ENCODE measurements around the gene SACS.
"Not testable (repeated sequence)": the region's sequence is repeated elsewhere in the genome, so short reads cannot be mapped to it uniquely, and the experiment has no call there.

The SACS gene

DNA sequence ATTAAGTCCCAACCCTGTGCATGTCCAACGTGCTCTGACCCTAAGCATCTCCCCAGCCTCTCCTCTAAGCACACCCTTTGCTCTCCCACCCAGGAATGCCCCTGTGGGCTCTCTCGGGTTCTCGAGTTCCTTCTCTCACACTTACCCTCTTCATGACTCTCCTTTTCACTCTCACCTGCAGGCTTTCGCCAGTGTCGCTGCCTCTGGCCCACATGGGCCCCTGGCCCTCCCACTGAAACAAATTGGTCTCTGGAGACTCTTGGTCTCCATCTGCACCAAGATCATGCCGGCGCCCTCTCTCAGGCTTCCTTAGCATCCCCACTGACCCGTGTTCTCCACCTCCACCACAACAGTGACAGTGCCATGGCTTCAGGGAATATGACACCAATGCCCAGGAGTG, 19.6 kb upstream of the SACS start:
- no peak for DNase-seq

DNA sequence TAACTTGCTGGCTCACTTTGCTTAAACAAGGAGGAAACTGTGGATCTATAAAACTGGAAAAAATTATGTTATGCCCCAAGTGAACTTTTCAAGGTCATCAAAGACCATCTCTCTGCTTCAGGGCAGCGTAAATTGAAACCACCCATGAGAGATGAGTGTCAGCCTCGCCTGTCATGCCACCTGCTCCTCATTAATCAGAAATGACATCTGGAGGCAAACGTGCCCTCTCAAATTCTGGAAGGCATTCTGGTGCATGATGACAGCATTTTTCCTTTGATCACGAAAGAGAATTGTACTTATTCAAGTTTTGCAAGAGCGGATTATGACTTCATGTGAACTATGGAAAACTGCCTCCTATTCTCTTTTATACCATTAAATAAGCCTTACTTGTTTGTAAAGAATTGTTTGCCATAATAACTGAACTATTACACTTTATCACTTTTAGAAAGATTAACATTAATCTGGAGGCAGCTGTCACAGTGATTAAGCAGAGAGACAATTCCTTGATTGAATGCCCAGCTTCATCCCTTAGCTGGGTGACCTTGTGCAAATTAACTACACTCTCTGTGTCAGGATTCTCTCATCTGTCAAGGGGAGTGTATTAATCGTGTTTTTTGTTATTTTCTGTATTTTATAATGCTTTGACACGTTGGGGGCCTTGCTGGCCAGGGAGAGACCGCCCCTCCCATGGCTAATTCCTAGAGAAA, 17.0 kb upstream of the SACS start:
- DNase-seq: no peak

DNA sequence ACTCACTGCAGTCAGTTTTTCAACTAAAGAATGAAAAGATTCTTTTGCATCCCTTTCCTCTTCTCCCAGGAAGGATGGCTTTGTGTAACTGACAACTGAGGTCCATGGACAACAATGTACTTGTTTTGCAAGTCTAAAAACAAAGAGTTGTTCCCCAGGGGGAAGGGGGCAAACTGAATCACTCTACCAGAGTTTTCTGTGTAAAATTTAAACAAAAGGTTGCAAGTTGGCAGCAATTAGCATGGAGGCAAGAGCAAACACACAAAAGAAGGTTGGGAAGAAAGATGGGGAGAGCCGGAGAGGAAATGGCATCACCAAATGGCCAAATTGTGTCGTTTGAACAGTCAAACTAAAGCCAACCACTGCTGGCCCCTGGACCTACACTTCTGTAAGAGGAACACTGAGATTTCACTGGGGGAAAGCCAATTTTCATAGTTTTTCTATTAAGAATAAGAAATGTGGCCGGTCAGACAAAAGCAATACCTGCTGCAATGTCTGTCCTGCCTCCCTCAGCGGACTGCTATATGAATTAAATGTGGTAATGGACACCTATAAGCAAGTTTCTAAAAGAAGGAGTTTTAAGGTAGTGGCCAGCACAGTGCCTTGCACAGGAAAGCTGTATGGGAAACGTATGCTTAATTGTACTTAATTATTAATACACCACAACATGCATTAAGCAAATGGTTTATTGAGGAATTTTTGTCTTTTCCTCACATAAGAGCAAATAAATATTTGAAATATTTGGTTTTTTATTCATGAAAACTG, 16.1 kb upstream of the SACS start:
- no peak for DNase-seq

DNA sequence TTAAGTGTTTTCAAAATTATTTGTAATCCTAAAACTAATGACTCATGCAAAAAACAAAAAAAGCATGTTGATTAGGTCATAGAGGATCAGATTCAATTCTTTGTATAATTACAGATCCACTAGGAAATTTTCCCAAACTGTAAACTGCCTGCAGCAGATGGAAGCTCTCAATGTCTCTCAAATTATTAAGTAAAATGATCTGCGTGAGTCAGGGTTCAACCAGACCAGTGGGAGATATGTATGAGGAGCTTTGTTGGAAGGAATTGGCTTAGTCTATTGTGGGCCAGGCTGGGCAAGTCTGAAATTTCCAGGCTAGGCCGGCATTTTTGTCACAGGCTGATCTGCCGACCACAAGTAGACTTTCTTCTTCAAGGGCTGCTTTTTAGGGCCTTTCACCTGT, 14.4 kb upstream of the SACS start:
- DNase-seq: no peak

DNA sequence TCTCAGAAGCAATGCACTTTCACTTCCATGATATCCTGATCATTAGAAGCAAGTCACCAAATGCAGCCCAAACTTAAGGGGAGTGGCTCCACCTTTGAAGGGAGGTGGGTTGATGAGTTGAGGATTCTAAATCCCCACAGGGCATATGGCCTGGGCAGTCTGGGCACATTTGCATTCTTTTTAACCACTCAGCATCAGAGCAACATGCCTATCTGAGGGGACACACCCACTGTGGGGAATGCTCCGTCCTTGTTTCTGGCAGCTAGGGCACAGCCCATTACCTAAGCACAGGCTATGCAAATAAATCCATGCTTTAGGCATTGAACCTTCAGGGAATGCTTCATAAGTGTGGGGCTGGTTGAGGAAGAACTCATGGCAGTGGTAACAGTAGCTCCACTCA, 12.3 kb upstream of the SACS start:
- DNase-seq: no peak

DNA sequence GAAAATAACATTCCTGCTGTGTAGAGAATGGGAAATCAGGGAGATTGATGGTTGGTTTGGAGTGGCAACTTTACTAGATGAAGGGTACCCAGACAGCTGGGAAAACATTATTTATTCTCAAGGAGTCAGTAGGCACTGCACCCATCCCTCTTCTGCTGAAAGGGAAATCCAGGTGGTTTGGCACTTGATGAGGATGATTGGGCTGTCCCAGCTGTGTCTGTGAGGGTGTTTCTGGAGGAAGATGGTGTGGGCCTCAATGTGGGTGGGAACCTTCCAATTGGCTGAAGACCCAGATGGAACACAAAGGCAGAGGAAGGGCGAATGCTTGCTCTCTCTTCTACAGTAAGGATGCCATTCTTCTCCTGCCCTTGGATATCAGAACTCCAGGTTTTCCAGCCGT, 10.4 kb upstream of the SACS start:
- DNase-seq: no peak

DNA sequence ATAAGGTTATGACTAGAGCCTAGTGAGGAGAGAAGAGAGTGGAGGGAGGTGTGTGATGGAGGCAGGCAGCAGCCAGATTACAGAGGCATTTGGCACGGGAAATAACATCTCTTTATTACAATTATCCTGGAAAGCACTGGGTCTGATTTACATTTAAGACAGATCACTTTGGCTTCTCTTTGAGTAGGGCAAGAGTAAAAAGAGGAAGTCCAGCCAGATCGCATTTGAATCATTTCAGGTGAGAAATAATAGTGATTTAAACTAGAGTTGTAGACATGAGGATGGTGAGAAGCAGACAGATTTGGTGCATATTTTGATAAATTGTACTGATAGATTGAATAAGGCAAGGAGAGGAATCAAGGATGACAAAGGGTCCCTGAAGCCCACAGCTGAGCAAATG, 9.6 kb upstream of the SACS start:
- DNase-seq: no peak

DNA sequence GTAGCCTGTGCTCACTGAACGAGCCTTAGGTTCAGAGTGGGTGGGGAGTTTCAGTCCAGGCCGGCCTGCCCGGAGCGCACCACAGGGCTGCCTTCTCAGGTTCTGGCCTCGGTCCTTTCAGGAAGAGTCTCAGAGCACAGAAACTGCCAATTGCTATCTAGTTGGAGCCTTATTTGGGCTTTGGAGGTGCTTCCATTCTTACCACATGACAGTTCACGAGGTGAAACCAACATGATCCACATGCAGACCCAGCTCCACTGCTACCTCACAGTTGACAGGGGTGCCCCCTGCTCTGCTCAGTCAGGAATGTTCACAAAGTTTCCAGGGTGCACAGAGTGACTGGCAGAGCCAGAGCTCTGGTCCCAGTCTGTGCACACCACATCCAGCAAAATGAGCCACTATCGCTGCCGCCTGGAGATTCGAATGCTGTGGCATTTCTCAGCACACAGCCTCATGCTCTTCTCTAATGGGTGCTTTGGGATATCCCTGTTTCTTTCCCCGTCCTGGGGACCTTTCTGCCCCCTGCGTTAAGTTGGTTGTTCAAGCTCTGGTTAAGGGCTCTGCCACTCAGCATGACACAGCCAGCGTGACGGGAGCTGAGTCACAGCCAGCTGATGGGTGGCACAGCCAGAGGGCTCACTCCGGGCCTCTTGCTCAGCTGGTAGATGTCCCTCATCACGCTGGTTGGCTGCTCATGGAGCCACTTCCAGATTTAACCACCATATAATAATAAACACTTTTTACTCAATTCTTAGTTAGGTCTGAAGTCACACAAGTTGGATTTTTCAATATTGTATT, 7.5 kb upstream of the SACS start:
- DNase-seq: no peak

DNA sequence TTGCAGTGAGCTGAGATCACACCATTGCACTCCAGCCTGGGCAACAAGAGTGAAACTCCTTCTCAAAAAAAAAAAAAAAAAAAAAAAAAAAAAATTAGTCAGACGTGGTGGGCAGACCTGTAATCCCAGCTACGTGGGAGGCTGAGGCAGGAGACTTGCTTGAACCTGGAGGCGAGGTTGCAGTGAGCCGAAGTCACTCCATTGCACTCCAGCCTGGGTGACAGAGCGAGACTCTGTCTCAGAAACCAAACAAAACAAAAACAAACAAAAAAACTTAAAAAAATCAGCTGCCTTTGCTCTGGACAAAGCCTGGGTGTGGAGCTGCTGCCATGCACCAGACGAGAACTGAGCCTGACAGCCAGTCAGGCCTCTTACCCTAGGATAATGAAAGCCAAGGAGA, 6.8 kb upstream of the SACS start:
- not testable (repeated sequence) for DNase-seq

DNA sequence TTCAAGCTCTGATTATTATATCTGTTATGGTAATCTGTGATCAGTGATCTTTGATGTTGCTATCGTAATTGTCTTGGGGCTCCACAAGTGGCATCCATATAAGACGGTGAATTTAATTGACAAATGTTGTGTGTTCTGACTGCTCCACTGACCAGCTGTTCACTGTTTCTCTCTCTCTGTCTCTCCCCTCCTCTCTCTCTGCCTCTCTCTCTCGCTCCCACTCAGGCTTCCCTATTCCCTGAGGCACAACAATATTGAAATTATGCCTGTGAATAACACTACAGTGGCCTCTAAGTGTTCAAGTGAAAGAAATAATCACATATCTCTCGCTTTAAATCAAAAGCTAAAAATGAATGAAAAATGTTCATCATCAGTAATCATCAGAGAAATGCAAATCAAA, 4.4 kb upstream of the SACS start:
- DNase-seq: no peak

DNA sequence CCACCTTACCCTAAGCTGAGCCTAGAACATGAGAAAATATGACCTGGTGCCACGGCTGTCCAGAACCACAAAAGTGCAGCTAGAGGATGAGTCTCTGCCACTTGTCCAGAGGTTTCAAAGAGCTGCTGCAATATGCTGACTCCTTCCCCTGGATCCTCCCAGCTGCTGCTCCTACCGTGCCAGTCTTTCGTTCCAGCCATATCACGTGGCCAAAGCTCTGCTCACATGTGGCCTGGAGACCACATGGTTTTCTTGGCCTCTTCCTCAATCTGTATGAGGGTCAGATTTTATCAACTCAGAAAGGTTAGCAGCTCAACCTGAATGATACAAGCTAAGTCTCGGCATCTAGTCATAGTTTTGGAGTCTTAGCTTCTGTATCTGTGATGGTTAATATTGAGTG, 3.2 kb upstream of the SACS start:
- DNase-seq: no peak

DNA sequence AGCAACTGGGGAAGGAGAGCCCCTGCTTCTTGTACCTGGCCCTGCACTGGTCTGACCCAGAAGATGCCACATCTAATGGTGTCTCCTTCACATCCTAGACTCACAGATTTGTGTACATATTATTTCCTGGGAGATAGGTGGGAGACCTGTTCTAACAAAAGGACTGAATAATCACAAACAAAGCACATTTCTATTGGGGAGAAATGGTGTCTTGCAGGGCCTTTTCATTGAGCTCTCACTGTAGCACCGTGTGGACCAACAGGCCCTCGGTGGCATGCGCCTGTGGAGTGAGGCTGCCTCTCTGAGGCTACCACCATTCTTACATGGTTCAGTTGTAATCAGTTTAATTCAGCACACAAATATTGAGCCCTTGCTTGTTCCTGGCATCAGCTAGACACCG, 989 bp upstream of the SACS start:
- DNase-seq: no peak

DNA sequence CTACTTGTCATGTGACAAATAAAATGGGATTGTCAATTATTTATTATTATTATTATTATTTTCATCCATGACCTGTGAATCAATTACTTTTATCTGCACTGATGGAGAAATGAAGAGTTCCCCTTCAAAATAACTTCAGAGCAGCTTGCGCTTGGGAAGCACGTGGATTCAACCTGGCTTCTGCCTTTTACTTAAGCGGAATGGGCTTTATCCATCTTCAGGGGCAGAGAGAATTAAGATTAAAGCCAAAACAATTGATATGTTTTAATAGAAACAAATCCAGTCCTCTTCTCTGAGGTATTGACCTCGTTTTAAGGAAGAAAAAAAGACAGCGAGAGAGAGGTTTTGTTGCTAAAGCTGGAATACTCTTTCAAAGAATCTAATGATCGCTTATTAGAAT, 876 bp downstream of the SACS start:
- no peak for DNase-seq

DNA sequence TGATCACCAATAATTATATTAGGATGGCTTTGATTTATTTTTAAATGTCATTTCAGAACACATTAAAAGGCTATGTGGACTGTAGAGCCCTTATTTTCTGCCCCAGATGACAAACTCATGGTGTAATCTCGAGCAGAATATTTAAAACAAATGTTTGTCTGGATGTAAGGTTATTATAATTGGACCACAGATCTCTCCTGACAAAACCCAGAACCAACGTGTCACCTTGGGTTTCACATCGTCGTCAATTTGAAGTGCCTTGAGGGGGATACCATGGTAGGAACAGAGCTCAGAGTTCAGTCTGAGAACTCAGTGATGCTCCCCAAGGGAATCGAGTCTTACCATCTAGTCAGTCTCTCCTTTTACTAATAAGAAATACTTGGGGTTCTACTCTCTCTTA, 2.8 kb downstream of the SACS start:
- DNase-seq: no peak

DNA sequence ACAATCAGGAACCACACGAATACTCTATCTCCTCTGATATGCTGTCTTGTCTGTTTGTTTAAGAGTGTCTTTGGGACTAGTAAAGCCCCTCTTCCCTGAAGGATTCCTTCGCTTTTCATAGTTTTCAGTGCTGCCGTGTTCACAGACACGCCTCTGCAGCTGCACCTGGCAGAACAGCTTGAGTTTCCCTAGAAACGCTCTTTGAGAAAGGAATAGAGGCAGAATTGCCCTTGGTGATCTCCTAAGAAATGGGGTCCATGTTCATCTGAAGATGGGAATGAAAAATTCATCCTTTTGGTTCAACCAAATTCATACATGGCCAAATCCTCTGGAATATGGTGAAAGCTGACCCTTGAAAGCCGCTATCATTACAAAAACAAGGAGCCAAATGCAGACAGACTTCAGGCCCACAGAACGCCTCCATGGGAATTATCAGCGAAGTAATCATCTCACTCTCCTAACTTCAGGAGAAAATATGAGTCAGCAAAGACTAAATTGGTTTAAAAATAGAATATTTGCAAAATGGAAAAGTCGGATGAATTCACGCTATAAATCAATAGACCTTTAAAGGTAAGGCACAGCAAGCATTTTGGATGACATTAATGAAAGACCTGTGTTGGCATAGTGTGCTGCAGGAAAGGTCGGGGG, 5.5 kb downstream of the SACS start:
- DNase-seq: no peak

DNA sequence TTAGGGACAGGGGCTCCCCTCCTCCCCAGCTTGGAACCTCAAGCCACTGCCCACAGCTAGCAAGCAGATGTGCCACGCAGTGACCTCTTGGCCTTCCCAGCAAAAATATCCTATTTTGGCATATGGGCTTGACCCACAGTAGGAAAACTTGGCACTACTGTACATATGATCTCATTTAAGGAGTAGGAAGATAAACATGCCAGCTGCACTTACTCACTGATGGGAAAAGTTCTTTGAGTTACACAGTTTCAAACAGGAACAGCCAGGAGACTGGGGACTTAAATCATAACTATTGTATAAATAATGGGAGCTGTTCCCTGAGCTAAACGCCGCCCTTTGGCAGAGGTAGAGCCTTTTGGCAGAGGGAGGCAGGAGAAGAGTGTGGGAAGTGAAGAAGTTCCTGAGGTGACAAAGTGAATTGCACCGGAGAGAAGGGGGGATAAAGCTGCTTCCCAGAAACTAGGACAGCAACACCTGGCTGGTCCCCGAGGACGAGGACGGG, 6.1 kb downstream of the SACS start:
- DNase-seq: no peak

DNA sequence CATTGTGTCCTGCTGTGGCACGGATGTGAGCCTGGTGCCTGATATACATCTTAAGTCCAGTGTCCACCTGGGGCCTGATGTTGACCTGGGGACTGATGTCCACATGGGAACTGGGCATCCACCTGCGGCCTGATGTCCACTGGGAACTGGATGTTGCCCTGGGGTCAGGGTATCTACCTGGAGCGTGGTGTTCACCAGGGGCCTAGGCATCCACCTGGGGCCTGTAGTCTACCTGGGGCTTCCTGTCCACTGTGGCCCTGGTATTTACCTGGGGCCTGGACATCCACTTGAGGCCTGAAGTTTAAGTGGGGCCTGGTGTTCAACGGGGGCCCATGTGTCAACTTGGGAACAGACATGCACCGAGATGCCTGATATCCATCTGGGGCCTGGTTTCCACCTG, 11.9 kb downstream of the SACS start:
- DNase-seq: no peak

DNA sequence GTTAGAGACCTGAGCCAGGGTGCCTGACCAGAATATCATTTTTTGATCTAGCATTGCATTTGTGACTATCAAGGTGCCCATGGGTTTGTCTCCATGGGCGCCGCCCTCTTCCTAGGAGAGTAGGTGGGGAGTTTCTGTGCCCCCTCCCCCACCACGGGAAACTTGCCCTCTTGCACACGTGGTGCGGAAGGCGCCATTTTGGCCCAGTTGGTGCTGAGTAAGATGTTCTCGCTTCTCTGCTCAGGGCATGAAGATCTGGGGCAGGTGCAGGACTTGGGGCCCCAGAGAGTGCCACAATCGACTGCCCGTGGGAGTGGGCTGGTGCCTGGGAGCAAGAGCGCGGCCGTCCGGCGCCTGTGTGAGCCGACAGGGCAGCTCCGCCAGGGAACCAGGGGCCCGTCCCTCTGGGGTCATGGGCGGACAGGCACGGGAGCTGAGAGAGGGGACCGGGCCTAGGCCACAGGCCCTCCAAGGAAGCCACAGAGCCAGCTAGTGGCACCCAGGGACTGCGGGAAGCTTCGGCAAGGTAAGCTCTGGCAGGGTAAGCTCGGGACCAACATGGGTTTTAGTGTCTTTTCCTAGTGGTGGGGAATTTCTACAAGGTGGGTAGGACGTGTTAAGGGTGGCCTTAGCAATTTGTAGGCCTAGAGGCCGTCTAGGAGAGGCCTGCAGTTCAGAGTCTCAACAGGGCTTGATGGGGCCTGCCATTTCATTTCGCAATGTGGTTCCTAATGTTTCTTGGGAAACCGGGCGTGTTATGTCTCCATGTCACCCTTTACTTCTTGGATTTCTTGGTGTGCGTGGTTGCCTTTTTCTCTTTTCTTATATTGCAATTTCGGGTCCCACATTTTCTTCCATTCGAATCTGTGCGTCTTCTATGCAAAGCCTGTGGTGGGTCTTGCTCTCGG, 14.5 kb downstream of the SACS start:
- no peak for DNase-seq

DNA sequence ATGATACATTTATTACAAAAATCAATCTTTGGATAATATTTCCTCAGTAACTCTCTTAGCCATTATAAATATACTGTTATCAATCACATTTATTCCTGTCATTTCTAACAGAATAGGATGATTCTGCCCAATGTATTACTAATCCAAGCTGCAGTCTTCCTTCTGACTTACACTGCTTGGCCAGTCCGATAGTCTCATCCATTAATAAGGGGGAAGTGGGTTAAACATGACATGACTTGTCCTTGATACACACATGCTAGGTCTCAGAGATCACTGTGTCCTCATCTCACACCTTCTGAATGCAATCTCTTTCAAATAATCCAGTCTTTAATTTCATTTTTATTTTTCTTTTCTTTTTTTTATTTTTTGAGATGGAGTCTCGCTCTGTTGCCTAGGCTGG, 18.8 kb downstream of the SACS start:
- DNase-seq: no peak

DNA sequence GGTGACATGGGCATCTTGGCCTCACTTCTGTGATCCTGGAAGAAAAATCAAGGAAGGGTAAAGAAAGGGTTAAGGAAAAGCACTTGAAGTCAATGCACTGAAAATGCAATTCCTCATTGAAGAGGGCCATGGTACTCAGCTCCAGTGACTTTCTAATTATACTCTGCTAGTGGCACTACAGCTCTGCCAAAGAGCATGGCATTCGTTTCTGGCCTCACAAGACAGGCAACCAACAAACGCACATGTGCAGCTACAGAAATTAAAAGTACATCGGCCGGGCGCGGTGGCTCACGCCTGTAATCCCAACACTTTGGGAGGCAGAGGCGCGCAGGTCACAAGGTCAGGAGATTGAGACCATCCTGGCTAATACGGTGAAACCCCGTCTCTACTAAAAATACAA, 21.8 kb downstream of the SACS start:
- DNase-seq: no peak

DNA sequence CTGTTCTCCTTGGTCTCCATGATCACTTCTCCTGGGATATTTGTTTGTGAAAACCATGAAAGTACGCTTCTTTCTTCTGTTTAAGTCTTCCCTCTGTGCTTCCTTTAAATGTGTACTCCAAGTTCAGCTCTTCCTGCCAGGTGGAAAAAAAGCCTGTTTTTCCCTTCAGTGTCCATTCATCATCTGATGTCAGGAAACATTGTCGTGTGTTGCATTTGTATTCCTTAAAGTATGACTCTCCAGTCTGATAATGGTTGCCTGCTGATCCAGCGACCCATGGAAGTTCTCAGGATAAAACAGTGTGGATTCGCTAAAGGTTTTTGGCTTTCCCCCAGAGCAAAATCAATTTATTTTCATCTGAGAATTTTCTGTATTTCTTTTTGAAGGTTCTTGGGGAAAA, 22.3 kb downstream of the SACS start:
- DNase-seq: no peak

DNA sequence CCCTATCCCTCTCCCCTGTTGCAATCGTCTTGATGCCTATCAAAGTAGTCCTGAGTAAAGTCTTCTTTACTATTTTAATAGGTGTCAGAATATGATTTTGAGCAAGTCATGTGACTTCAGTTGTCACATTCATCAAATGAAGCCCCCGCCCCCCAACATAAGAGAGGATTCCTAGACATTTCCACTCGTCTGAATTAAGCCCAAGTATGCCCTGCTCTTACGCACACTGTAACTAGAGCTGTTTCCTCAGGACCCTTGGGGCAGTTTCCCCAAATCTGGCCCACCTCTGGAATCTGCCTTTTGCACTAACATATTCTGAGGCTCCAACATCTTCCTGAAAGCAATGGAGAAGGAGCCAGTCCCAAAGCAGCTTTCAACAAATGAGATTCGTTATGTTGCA, 25.5 kb downstream of the SACS start:
- no peak for DNase-seq
